Ramos (cell line): Measurements from ENCODE around the gene TBX2.

Source experiments
- in situ Hi-C: fragments of 300-500 bp; cut with MboI; formaldehyde crosslinking; loops from one replicate; pipeline ENCODE4 v1.14.3; 2022; ENCODE audit warnings: low sequenced_read_pairs; ENCODE audit not compliant: unreplicated experiment

TBX2 gene

GRCh38 chr17:61399131-61400065 lies at the start of gene TBX2:
TBX2 (plus strand) TSS chr17:61399843; CDS start chr17:61400177, 334 bp downstream.
- in situ Hi-C loops = loop anchor here (25.0 kb wide), 2 partner anchors 438 to 713 kb away; no protein-coding TSS in a partner anchor

- in situ Hi-C loops = loop anchor here (25.0 kb wide), 1 partner anchor 615 kb away; no protein-coding TSS in a partner anchor
Measured at GRCh38 chr17:61351745-61352407, 47.8 kb upstream of the TBX2 start.

GRCh38 chr17:61352408-61352770 lies 47.3 kb upstream of the TBX2 start:
- in situ Hi-C loops = loop anchor here (25.0 kb wide), 1 partner anchor 615 kb away; no protein-coding TSS in a partner anchor

GRCh38 chr17:61352781-61353491 lies 46.7 kb upstream of the TBX2 start:
- in situ Hi-C loops = loop anchor here (25.0 kb wide), 1 partner anchor 616 kb away; no protein-coding TSS in a partner anchor

- in situ Hi-C loops = loop anchor here (25.0 kb wide), 1 partner anchor 616 kb away; no protein-coding TSS in a partner anchor
Measured at GRCh38 chr17:61353615-61354014, 46.0 kb upstream of the TBX2 start.

- in situ Hi-C loops = loop anchor here (25.0 kb wide), 1 partner anchor 618 kb away; no protein-coding TSS in a partner anchor
Measured at GRCh38 chr17:61354895-61355874, 44.5 kb upstream of the TBX2 start.

GRCh38 chr17:61357061-61357460 lies 42.6 kb upstream of the TBX2 start:
- in situ Hi-C loops = loop anchor here (25.0 kb wide), 1 partner anchor 620 kb away; no protein-coding TSS in a partner anchor

- in situ Hi-C loops = loop anchor here (25.0 kb wide), 1 partner anchor 622 kb away; no protein-coding TSS in a partner anchor
Measured at GRCh38 chr17:61359513-61359912, 40.1 kb upstream of the TBX2 start.

GRCh38 chr17:61360318-61360943 lies 39.2 kb upstream of the TBX2 start:
- in situ Hi-C loops = loop anchor here (25.0 kb wide), 1 partner anchor 623 kb away; no protein-coding TSS in a partner anchor

- in situ Hi-C loops = loop anchor here (25.0 kb wide), 1 partner anchor 624 kb away; no protein-coding TSS in a partner anchor
Measured at GRCh38 chr17:61361084-61361483, 38.6 kb upstream of the TBX2 start.

- in situ Hi-C loops = loop anchor here (25.0 kb wide), 1 partner anchor 625 kb away; no protein-coding TSS in a partner anchor
Measured at GRCh38 chr17:61362396-61362795, 37.2 kb upstream of the TBX2 start.

- in situ Hi-C loops = loop anchor here (25.0 kb wide), 1 partner anchor 626 kb away; no protein-coding TSS in a partner anchor
Measured at GRCh38 chr17:61362852-61363600, 36.6 kb upstream of the TBX2 start.

- in situ Hi-C loops = loop anchor here (25.0 kb wide), 1 partner anchor 627 kb away; no protein-coding TSS in a partner anchor
Measured at GRCh38 chr17:61363601-61364462, 35.8 kb upstream of the TBX2 start.

- in situ Hi-C loops = loop anchor here (25.0 kb wide), 1 partner anchor 627 kb away; no protein-coding TSS in a partner anchor
Measured at GRCh38 chr17:61364463-61364846, 35.2 kb upstream of the TBX2 start.

- in situ Hi-C loops = loop anchor here (25.0 kb wide), 1 partner anchor 629 kb away; no protein-coding TSS in a partner anchor
Measured at GRCh38 chr17:61366076-61366714, 33.4 kb upstream of the TBX2 start.
